GM23338 (cell line): ENCODE data around the gene MTCL1. TPM values are rescaled to one million over a fixed set of nuclear protein-coding genes. Genes with fewer than 3 reads are reported as not detected.

Experiments used
- ATAC-seq: fragments of 200-7000 bp; cut with Tn5 transposase; 3 replicates; pipeline ENCODE4 v1.9.1; 2020
- DNase-seq: peaks from one replicate; pipeline ENCODE4 v3.0.0-alpha.2; 2015; ENCODE audit warnings: low spot score
- H2AFZ ChIP-seq: fragments of 200-600 bp; sonication (generic); 2 replicates; pipeline ENCODE4 v1.8.0; 2016; ENCODE audit warnings: antibody characterized with exemption, mild to moderate bottlenecking, moderate library complexity
- H3F3A ChIP-seq: fragments of 200-600 bp; sonication (generic); replicated peaks from 2 replicates; pipeline ENCODE4 v1.8.0; 2017; ENCODE audit warnings: antibody characterized with exemption, mixed run types, low read depth
- H3K27ac ChIP-seq: fragments of 200-600 bp; sonication (generic); 2 replicates; pipeline ENCODE4 v1.6.1; 2016; ENCODE audit warnings: low read depth
- H3K27me3 ChIP-seq: fragments of 200-600 bp; sonication (generic); 2 replicates; pipeline ENCODE4 v1.8.0; 2016; ENCODE audit warnings: mild to moderate bottlenecking, mixed run types, moderate library complexity; ENCODE audit not compliant: insufficient read depth
- H3K36me3 ChIP-seq: fragments of 200-600 bp; sonication (generic); 2 replicates; pipeline ENCODE4 v1.8.0; 2016; ENCODE audit warnings: mild to moderate bottlenecking; ENCODE audit not compliant: insufficient read depth
- H3K4me1 ChIP-seq: fragments of 200-600 bp; sonication (generic); 2 replicates; pipeline ENCODE4 v1.8.0; 2016; ENCODE audit warnings: mild to moderate bottlenecking, moderate library complexity; ENCODE audit not compliant: insufficient read depth
- H3K4me2 ChIP-seq: fragments of 200-600 bp; sonication (generic); 2 replicates; pipeline ENCODE4 v1.7.1; 2017; ENCODE audit warnings: mixed run types
- H3K4me3 ChIP-seq: fragments of 200-600 bp; sonication (generic); 2 replicates; pipeline ENCODE4 v1.6.1; 2016; ENCODE audit warnings: mixed run types
- H3K79me2 ChIP-seq: fragments of 200-600 bp; sonication (generic); replicated peaks from 2 replicates; pipeline ENCODE4 v1.8.0; 2017; ENCODE audit warnings: mild to moderate bottlenecking; ENCODE audit not compliant: insufficient read depth
- H3K9me2 ChIP-seq: fragments of 200-600 bp; sonication (generic); 2 replicates; pipeline ENCODE4 v1.8.0; 2017; ENCODE audit not compliant: insufficient read depth
- H4K20me1 ChIP-seq: fragments of 200-600 bp; sonication (generic); replicated peaks from 2 replicates; pipeline ENCODE4 v1.8.0; 2017; ENCODE audit warnings: mild to moderate bottlenecking; ENCODE audit not compliant: insufficient read depth
- H3K27ac Mint-ChIP-seq: 2 replicates; pipeline ENCODE4 v1.8.0; 2020; ENCODE audit warnings: inconsistent platforms, mild to moderate bottlenecking, moderate library complexity, mixed read lengths
- H3K27me3 Mint-ChIP-seq: 3 replicates; pipeline ENCODE4 v1.8.0; 2022; ENCODE audit warnings: low read depth, mild to moderate bottlenecking, moderate library complexity, mixed read lengths, inconsistent platforms; ENCODE audit not compliant: insufficient read depth, poor library complexity
- H3K36me3 Mint-ChIP-seq: 3 replicates; pipeline ENCODE4 v1.8.0; 2021; ENCODE audit warnings: low read depth, mild to moderate bottlenecking, inconsistent platforms, moderate library complexity, mixed read lengths
- H3K4me1 Mint-ChIP-seq: 3 replicates; pipeline ENCODE4 v1.8.0; 2020; ENCODE audit warnings: mild to moderate bottlenecking, inconsistent platforms, mixed read lengths
- H3K4me3 Mint-ChIP-seq: 3 replicates; pipeline ENCODE4 v1.8.0; 2021; ENCODE audit warnings: moderate library complexity, mild to moderate bottlenecking, inconsistent platforms, mixed read lengths
- H3K9me3 Mint-ChIP-seq: 3 replicates; pipeline ENCODE4 v1.8.0; 2020; ENCODE audit warnings: moderate library complexity, mild to moderate bottlenecking, inconsistent platforms, mixed read lengths
- CREB1 ChIP-seq: fragments of 250-450 bp; sonication (Bioruptor Pico); IDR thresholded peaks from 2 replicates; pipeline ENCODE4 v1.5.0; 2020; ENCODE audit warnings: low read depth, mild to moderate bottlenecking, moderate library complexity
- EZH2 ChIP-seq: fragments of 200-600 bp; sonication (generic); IDR thresholded peaks from one replicate; pipeline ENCODE4 v1.8.0; 2017; ENCODE audit warnings: antibody characterized with exemption, mild to moderate bottlenecking, low read depth; ENCODE audit not compliant: unreplicated experiment
- EZH2phosphoT487 ChIP-seq: fragments of 200-600 bp; sonication (generic); IDR thresholded peaks from one replicate; pipeline ENCODE4 v1.8.1; 2018; ENCODE audit warnings: antibody characterized with exemption; ENCODE audit not compliant: unreplicated experiment
- JUNB ChIP-seq: IDR thresholded peaks from one replicate; pipeline ENCODE4 v1.6.1; 2016; ENCODE audit warnings: antibody characterized with exemption; ENCODE audit not compliant: unreplicated experiment
- NANOG ChIP-seq: IDR thresholded peaks from 2 replicates; pipeline ENCODE4 v1.6.1; 2016; ENCODE audit warnings: antibody characterized with exemption, borderline replicate concordance
- POLR2AphosphoS5 ChIP-seq: IDR thresholded peaks from 2 replicates; pipeline ENCODE4 v1.6.1; 2016; ENCODE audit warnings: antibody characterized with exemption, low read depth
- STAT1 ChIP-seq: IDR thresholded peaks from one replicate; pipeline ENCODE4 v1.6.1; 2016; ENCODE audit warnings: antibody characterized with exemption; ENCODE audit not compliant: unreplicated experiment
- ZNF114 ChIP-seq: fragments of 250-450 bp; sonication (Bioruptor Pico); IDR thresholded peaks from 2 replicates; pipeline ENCODE4 v1.5.0; 2020; ENCODE audit warnings: mild to moderate bottlenecking, moderate library complexity
- ZNF331 ChIP-seq: fragments of 250-450 bp; sonication (Bioruptor Pico); IDR thresholded peaks from 2 replicates; pipeline ENCODE4 v1.5.0; 2020; ENCODE audit warnings: low read depth, mild to moderate bottlenecking, moderate library complexity
- ZNF462 ChIP-seq: fragments of 250-450 bp; sonication (Bioruptor Pico); IDR thresholded peaks from 2 replicates; pipeline ENCODE4 v1.5.0; 2020; ENCODE audit warnings: mild to moderate bottlenecking, moderate library complexity
- polyA plus RNA-seq: library from polyadenylated mRNA; unstranded; fragments of >200 nt; fragmentation: Nextera tagmentation; extraction: Ambion mirVana; gene quantifications from 2 replicates; pipeline ENCODE4 v1.2.1, GENCODE V29; 2016
- total RNA-seq: library from RNA; depleted of rRNA; stranded (reverse); fragments of >200 nt; shearing (Covaris generic); gene quantifications from 2 replicates; pipeline ENCODE4 v1.2.3, GENCODE V29; 2014
- TF ChIP-seq, protein P1 (sequence below): IDR thresholded peaks from 2 replicates; pipeline ENCODE4 v1.6.1; 2016; ENCODE audit warnings: antibody characterized with exemption
- TF ChIP-seq, protein P2 (sequence below), 2 experiments: fragments of 200-600 bp in 1 of 2; sonication (generic) in 1 of 2; conservative IDR thresholded peaks; 2 replicates each; pipeline versions ENCODE4 v1.5.1 to v1.6.1; 2016 to 2017; ENCODE audit warnings: antibody characterized with exemption in 2 of 2, low read depth in 2 of 2, mild to moderate bottlenecking in 2 of 2, moderate library complexity in 1 of 2
- TF ChIP-seq, protein P3 (sequence below): IDR thresholded peaks from one replicate; pipeline ENCODE4 v1.6.1; 2018; ENCODE audit warnings: antibody characterized with exemption; ENCODE audit not compliant: unreplicated experiment

Gene MTCL1
- total and polyA plus RNA-seq, 2 experiments from 2014 or later = 14.4 to 45.0 TPM

DNA sequence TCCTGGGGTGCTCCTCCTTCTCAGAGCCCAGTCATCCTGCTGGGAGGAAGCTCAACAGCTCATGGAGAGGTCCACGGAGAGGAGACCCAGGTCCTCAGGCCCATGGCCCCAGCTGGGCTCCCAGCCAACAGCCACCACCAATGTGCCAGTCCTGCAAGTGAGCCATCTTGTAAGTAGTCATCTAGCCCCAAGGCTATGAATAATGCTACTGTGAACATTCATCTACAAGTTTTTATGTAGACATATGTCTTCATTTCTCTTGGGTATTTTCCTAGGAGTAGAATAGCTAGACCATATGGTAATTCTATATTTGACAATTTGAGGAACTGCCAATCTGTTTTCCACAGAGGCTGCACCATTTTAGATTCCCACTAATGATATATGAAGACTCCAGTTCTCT, 166.1 kb downstream of the MTCL1 start (continued):
- TF ChIP-seq POLR2AphosphoS5 (no peak), ZNF331 (CRISPR knock-in tag) (no peak), CREB1 (CRISPR knock-in tag) (no peak), JUNB (no peak)

GRCh38 chr18:8874872-8875271, 169.5 kb downstream of the MTCL1 start:
- ATAC-seq (no peak), DNase-seq (no peak)
- no peak for TF ChIP-seq JUNB
- TF ChIP-seq ZNF462 (CRISPR knock-in tag) = no peak
- TF ChIP-seq ZNF331 (CRISPR knock-in tag) = no peak
- TF ChIP-seq, protein P1, sequence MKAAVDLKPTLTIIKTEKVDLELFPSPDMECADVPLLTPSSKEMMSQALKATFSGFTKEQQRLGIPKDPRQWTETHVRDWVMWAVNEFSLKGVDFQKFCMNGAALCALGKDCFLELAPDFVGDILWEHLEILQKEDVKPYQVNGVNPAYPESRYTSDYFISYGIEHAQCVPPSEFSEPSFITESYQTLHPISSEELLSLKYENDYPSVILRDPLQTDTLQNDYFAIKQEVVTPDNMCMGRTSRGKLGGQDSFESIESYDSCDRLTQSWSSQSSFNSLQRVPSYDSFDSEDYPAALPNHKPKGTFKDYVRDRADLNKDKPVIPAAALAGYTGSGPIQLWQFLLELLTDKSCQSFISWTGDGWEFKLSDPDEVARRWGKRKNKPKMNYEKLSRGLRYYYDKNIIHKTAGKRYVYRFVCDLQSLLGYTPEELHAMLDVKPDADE = no peak
- TF ChIP-seq EZH2 = no peak
- no peak for TF ChIP-seq ZNF114
- no peak for TF ChIP-seq NANOG
- TF ChIP-seq, protein P2, sequence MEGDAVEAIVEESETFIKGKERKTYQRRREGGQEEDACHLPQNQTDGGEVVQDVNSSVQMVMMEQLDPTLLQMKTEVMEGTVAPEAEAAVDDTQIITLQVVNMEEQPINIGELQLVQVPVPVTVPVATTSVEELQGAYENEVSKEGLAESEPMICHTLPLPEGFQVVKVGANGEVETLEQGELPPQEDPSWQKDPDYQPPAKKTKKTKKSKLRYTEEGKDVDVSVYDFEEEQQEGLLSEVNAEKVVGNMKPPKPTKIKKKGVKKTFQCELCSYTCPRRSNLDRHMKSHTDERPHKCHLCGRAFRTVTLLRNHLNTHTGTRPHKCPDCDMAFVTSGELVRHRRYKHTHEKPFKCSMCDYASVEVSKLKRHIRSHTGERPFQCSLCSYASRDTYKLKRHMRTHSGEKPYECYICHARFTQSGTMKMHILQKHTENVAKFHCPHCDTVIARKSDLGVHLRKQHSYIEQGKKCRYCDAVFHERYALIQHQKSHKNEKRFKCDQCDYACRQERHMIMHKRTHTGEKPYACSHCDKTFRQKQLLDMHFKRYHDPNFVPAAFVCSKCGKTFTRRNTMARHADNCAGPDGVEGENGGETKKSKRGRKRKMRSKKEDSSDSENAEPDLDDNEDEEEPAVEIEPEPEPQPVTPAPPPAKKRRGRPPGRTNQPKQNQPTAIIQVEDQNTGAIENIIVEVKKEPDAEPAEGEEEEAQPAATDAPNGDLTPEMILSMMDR (conservative IDR thresholded peaks at IDR 0.05; ENCODE audit: low read depth in 2 of 2) = no peak
- TF ChIP-seq, protein P3, sequence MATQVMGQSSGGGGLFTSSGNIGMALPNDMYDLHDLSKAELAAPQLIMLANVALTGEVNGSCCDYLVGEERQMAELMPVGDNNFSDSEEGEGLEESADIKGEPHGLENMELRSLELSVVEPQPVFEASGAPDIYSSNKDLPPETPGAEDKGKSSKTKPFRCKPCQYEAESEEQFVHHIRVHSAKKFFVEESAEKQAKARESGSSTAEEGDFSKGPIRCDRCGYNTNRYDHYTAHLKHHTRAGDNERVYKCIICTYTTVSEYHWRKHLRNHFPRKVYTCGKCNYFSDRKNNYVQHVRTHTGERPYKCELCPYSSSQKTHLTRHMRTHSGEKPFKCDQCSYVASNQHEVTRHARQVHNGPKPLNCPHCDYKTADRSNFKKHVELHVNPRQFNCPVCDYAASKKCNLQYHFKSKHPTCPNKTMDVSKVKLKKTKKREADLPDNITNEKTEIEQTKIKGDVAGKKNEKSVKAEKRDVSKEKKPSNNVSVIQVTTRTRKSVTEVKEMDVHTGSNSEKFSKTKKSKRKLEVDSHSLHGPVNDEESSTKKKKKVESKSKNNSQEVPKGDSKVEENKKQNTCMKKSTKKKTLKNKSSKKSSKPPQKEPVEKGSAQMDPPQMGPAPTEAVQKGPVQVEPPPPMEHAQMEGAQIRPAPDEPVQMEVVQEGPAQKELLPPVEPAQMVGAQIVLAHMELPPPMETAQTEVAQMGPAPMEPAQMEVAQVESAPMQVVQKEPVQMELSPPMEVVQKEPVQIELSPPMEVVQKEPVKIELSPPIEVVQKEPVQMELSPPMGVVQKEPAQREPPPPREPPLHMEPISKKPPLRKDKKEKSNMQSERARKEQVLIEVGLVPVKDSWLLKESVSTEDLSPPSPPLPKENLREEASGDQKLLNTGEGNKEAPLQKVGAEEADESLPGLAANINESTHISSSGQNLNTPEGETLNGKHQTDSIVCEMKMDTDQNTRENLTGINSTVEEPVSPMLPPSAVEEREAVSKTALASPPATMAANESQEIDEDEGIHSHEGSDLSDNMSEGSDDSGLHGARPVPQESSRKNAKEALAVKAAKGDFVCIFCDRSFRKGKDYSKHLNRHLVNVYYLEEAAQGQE = no peak
- no peak for TF ChIP-seq STAT1
- TF ChIP-seq EZH2phosphoT487 = no peak
- TF ChIP-seq POLR2AphosphoS5 = no peak
- TF ChIP-seq CREB1 (CRISPR knock-in tag) = no peak
- no peaks in the 10 kb centered on the region for H3K36me3 Mint-ChIP-seq
- Histone ChIP-seq H3K36me3 (no peaks in the 10 kb centered on the region), H3F3A (no peaks in the 10 kb centered on the region), H4K20me1 (no peaks in the 10 kb centered on the region), H3K4me3 (no peak overlapping the region), H3K79me2 (no peaks in the 10 kb centered on the region), H2AFZ (no peak overlapping the region), H3K4me1 (no peaks in the 10 kb centered on the region), H3K4me2 (no peak overlapping the region), H3K9me2 (0 out of 2 replicates have a peak, but pooled peaks cover 6% of the 10 kb centered on the region), H3K27me3 (no peaks in the 10 kb centered on the region), H3K27ac (no peak overlapping the region)
- no peaks in the 10 kb centered on the region for H3K27me3 Mint-ChIP-seq
- no peaks in the 10 kb centered on the region for H3K9me3 Mint-ChIP-seq
- no peak overlapping the region for H3K4me3 Mint-ChIP-seq
- no peak overlapping the region for H3K27ac Mint-ChIP-seq
- H3K4me1 Mint-ChIP-seq = no peaks in the 10 kb centered on the region
